EL (cell line): Measurements from ENCODE around the gene HAVCR2.

Experiments used
- DNase-seq: peaks from one replicate; pipeline ENCODE4 v3.0.0-alpha.2; 2016

The HAVCR2 gene

GRCh38 chr5:157108976-157109375 lies at the start of gene HAVCR2:
Gene HAVCR2, minus strand, starts transcription at chr5:157109044. Its CDS starts 61 bp downstream, at chr5:157108983.
- no peak for DNase-seq

GRCh38 chr5:157157293-157157891 lies 48.5 kb upstream of the HAVCR2 start:
- no peak for DNase-seq

GRCh38 chr5:157155297-157155696 lies 46.5 kb upstream of the HAVCR2 start:
- DNase-seq: no peak

GRCh38 chr5:157150995-157151394 lies 42.2 kb upstream of the HAVCR2 start:
- no peak for DNase-seq

DNA sequence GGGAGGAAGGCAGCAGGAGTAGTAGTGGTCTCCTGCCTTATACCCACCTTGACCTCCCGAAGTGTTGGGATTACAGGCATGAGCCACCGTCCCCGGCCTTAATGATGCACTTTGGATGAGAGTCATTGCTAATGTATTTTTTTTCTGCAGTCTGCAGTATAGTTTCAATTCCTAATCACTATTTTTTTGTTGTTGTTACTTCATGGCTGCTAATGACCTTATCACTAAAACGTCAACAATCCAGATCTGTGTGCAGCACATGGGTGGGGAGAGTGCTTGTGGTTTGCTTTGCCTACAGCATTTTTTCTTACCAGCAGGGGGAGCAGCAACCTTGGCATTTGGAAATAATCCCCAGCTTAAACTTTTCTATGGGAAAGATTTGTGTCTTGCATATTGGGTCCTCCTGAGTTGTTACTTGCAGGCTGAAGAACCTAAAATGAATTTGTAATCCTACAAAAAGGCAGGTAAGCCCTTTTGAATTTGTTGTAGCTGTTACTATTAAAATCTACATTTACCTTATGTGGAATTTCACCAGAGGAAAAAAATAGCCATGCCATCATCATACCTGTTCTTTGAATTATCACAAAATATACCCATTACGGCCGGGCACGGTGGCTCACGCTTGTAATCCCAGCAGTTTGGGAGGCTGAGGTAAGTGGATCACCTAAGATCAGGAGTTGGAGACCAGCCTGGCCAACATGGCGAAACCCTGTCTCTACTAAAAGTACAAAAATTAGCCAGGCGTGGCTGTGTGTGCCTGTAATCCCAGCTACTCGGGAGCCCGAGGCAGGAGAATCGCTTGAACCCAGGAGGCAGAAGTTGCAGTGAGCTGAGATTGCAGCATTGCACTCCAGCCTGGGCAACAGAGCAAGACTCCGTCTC lies 40.1 kb upstream of the HAVCR2 start:
- peak; percentile 63 for DNase-seq

DNA sequence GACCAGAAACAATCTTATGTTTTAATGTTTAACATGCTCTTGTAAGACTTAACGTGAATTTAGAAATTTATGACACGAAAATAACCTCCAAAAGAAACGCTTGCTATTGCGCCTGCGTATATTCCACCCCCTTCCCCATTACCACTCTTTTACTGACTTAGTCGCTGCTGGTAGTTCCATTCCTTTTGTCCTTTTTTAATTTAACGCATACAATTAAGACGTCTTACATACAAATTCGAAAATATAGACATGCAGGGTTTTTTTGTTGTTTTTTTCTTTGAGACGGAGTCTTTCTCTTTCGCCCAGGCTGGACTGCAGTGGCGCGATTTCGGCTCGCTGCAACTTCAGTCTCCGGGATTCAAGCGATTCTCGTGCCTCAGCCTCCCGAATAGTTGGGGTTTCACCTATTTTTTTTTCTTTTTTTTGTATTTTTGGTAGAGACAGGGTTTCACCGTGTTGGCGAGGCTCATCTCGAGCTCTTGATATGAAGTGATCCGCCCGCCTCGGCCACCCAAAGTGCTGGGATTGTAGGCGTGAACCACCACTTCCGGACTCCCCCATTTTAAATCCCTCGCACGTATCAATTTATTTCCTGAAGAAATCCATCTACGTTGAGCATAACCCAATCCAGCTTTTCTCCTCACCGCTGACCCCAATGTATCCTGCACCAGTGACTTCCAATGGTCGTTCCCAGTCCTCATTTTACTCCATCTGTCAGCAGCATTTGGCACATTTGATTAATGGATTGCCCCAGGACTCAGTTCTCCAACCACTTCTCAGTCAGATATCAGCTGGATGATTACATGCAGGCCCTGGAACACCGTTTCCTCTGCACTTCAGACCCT lies 34.5 kb upstream of the HAVCR2 start:
- DNase-seq: peak; percentile 39

- DNase-seq: peak; percentile 99
Observed at GRCh38 chr5:157142317-157143126, 33.7 kb upstream of the HAVCR2 start, which contains the start of gene MED7. Gene MED7, minus strand, starts transcription at chr5:157142865. Its CDS starts 3,434 bp downstream, at chr5:157139431.

GRCh38 chr5:157137691-157138090 lies 28.8 kb upstream of the HAVCR2 start:
- peak; percentile 5 for DNase-seq

DNA sequence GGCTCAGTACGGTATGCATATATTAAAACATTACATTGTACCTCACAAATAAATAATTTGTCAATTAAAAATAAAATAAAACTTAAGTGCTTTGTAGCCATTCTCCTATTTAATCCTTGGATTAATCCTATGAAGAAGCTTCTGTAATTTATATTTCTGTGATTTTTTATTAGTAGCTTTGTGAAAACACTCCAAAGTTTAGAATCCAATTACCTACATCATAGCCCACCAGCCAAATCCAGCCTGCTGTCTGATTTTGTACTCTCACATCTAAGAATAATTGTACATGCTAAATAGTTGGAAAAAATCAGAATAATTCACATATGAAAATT lies 23.4 kb upstream of the HAVCR2 start:
- DNase-seq: no peak

DNA sequence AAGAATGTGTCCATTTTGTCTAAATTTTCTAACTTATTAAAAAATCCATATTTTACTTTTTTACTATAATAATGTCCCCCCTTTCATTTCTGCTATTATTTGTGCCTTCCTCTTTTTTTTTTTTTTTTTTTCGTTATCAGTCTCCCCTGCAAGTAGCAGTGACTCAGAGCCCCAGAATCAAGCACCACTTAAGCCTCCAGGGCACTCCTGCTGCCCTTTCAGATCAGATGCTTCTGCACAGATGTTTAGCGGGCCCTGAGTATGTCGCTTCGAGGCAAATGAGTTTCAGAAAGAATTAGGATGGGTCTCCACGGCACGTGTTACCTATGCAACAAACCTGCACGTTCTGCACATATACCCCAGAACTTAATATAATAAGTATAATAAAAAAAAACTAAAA lies 22.1 kb upstream of the HAVCR2 start:
- DNase-seq: peak; percentile 13

DNA sequence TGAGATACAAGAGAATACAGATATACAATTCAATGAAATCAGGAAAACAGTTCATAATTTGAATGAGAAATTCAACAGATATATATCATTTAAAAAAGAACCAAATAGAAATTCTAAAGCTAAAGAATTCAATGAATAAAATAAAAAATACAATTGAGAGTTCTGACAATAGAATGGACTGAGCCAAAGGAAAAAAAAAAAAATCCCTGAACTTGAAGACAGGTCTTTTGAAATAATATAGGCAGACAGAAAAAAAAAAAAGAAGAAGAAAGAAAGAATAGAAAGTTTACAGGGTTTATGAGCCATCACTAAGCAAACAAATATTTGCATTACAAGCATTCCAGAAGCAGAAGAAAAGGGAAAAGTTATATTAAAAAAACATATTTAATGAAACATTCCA lies 12.9 kb upstream of the HAVCR2 start:
- DNase-seq: no peak

- no peak for DNase-seq
Observed at GRCh38 chr5:157120102-157120501, 11.3 kb upstream of the HAVCR2 start.

DNA sequence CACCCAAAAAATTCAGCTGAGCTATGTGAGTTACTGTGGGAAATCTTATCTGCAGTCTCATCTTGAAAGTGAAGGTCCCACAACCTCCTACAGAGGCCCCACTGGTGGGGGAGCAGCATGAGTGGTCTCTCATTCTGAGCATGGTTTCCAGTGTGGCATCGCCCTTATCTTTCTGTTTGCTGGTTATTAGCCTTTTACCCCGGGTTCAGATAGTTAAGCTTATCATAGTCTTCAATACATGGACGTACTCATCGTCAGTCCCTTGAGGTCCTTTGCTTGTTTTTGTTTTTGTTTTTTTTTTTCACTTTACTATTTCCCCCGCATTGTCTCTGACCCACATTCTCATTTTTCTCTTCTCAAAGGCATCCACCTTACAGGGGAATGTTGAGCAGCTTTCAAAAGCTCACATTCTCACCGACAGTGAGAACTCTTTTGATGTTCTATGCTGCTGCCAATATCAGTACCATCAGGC lies 7.7 kb upstream of the HAVCR2 start:
- DNase-seq: no peak

- DNase-seq: no peak
Observed at GRCh38 chr5:157115502-157115901, 6.7 kb upstream of the HAVCR2 start.

GRCh38 chr5:157115012-157115411 lies 6.2 kb upstream of the HAVCR2 start:
- no peak for DNase-seq

GRCh38 chr5:157113002-157113401 lies 4.2 kb upstream of the HAVCR2 start:
- DNase-seq: no peak

- DNase-seq: no peak
Observed at GRCh38 chr5:157109744-157110143, 900 bp upstream of the HAVCR2 start.

- no peak for DNase-seq
Observed at GRCh38 chr5:157107508-157107907, 1.3 kb downstream of the HAVCR2 start.

DNA sequence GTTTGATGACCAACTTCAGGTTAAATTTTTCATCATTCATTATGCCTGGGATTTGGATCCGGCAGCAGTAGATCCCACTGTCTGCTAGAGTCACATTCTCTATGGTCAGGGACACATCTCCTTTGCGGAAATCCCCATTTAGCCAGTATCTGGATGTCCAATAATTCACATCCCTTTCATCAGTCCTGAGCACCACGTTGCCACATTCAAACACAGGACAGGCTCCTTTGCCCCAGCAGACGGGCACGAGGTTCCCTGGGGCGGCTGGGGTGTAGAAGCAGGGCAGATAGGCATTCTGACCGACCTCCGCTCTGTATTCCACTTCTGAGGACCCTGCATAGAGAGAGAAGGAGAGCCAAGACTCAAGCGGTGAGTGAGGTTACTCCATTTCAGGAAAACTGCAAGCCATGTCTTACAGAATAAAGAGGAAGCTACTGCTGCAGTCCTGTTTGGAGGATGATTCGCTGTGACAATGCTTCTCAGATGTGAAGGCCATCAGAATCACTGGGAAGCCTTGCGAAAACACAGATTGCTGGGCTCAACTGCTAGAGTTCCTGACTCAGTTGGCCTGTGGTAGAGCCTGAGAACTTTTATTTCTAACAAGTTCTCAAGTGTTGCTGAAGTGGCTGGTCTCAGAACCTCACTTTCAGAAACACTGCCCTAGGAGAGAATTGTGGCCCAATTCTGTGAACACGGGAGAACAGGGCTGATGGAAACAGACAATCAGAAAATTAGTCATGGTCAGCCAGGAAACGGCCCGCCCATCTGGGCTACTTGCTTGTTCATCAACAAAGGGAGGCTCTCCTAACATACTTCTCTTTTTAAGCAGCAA lies 2.0 kb downstream of the HAVCR2 start:
- DNase-seq: no peak

- DNase-seq: peak; percentile 21
Observed at GRCh38 chr5:157100140-157100679, 8.6 kb downstream of the HAVCR2 start.

GRCh38 chr5:157088342-157088990 lies 20.4 kb downstream of the HAVCR2 start:
- no peak for DNase-seq
